Measurements from ENCODE around the gene SOX2.

SOX2 gene

GRCh38 chr3:181716966-181717365 is 5.2 kb downstream of the SOX2 start:
- TF ChIP-seq EGR1 (IDR thresholded peaks at IDR 0.05): no peak
- TF ChIP-seq ZBTB7A (IDR thresholded peaks at IDR 0.05; ENCODE audit: low read depth): no peak
- TF ChIP-seq FOXM1 (IDR thresholded peaks at IDR 0.05; ENCODE audit: borderline replicate concordance, low read depth): no peak
- no peak for TF ChIP-seq USF1 (IDR thresholded peaks at IDR 0.05)
- TF ChIP-seq CEBPB (IDR thresholded peaks at IDR 0.05): no peak
- TF ChIP-seq REST (IDR thresholded peaks at IDR 0.05; ENCODE audit: low read depth): no peak
- no peak for TF ChIP-seq NFIC (IDR thresholded peaks at IDR 0.05)
- no peak for TF ChIP-seq EP300 (IDR thresholded peaks at IDR 0.05; ENCODE audit: borderline replicate concordance)
- no peak for TF ChIP-seq TEAD4 (IDR thresholded peaks at IDR 0.05)
- TF ChIP-seq MAX (IDR thresholded peaks at IDR 0.05): no peak
- TF ChIP-seq CREB1 (IDR thresholded peaks at IDR 0.05; ENCODE audit: low read depth): no peak
- no peak for TF ChIP-seq RAD21 (IDR thresholded peaks at IDR 0.05; ENCODE audit: low read depth)
- no peak for TF ChIP-seq TCF12 (IDR thresholded peaks at IDR 0.05; ENCODE audit: low read depth)

- TF ChIP-seq EP300 (IDR thresholded peaks at IDR 0.05; ENCODE audit: borderline replicate concordance) (no peak), TAF1 (IDR thresholded peaks at IDR 0.05; ENCODE audit: low read depth) (no peak), TCF12 (IDR thresholded peaks at IDR 0.05; ENCODE audit: low read depth) (no peak), TEAD4 (IDR thresholded peaks at IDR 0.05) (no peak), ZBTB7A (IDR thresholded peaks at IDR 0.05; ENCODE audit: low read depth) (no peak), CEBPB (IDR thresholded peaks at IDR 0.05) (no peak)
These were observed 5.9 kb downstream of the SOX2 start for GRCh38 chr3:181717549-181718171.

GRCh38 chr3:181718369-181718768 is 6.6 kb downstream of the SOX2 start:
- TF ChIP-seq CEBPB (IDR thresholded peaks at IDR 0.05) (no peak), TEAD4 (IDR thresholded peaks at IDR 0.05) (no peak), EP300 (IDR thresholded peaks at IDR 0.05; ENCODE audit: borderline replicate concordance) (no peak), USF1 (IDR thresholded peaks at IDR 0.05) (no peak), NFIC (IDR thresholded peaks at IDR 0.05) (no peak), TCF12 (IDR thresholded peaks at IDR 0.05; ENCODE audit: low read depth) (no peak), REST (IDR thresholded peaks at IDR 0.05; ENCODE audit: low read depth) (no peak), FOXM1 (IDR thresholded peaks at IDR 0.05; ENCODE audit: borderline replicate concordance, low read depth) (no peak), YY1 (IDR thresholded peaks at IDR 0.05; ENCODE audit: low read depth) (no peak), TAF1 (IDR thresholded peaks at IDR 0.05; ENCODE audit: low read depth) (no peak), MAX (IDR thresholded peaks at IDR 0.05) (no peak), RAD21 (IDR thresholded peaks at IDR 0.05; ENCODE audit: low read depth) (no peak), ZBTB7A (IDR thresholded peaks at IDR 0.05; ENCODE audit: low read depth) (no peak)

GRCh38 chr3:181718987-181719911 is 7.5 kb downstream of the SOX2 start:
- TF ChIP-seq REST (IDR thresholded peaks at IDR 0.05; ENCODE audit: low read depth): no peak
- TF ChIP-seq TCF12 (IDR thresholded peaks at IDR 0.05; ENCODE audit: low read depth): no peak
- no peak for TF ChIP-seq ZBTB7A (IDR thresholded peaks at IDR 0.05; ENCODE audit: low read depth)
- no peak for TF ChIP-seq TEAD4 (IDR thresholded peaks at IDR 0.05)
- TF ChIP-seq MAX (IDR thresholded peaks at IDR 0.05): no peak
- TF ChIP-seq USF1 (IDR thresholded peaks at IDR 0.05): no peak
- TF ChIP-seq FOXM1 (IDR thresholded peaks at IDR 0.05; ENCODE audit: borderline replicate concordance, low read depth): no peak
- TF ChIP-seq CEBPB (IDR thresholded peaks at IDR 0.05): no peak
- no peak for TF ChIP-seq EGR1 (IDR thresholded peaks at IDR 0.05)
- TF ChIP-seq RAD21 (IDR thresholded peaks at IDR 0.05; ENCODE audit: low read depth): no peak
- no peak for TF ChIP-seq EP300 (IDR thresholded peaks at IDR 0.05; ENCODE audit: borderline replicate concordance)
- TF ChIP-seq CREB1 (IDR thresholded peaks at IDR 0.05; ENCODE audit: low read depth): no peak
- no peak for TF ChIP-seq NFIC (IDR thresholded peaks at IDR 0.05)
- no peak for TF ChIP-seq YY1 (IDR thresholded peaks at IDR 0.05; ENCODE audit: low read depth)
- no peak for TF ChIP-seq TAF1 (IDR thresholded peaks at IDR 0.05; ENCODE audit: low read depth)

All from Ishikawa (cell line).